SK-N-SH treated with all-trans-retinoic acid at 6 μM for 48 hours (cell line): ENCODE data around the gene BMP4.
A peak's percentile ranks its signal among the peaks of the same experiment; 100 is the strongest.

Source experiments
- ATAC-seq: fragments of 200-7000 bp; cut with Tn5 transposase; 3 replicates; pipeline ENCODE4 v1.9.1; 2020; ENCODE audit warnings: mild to moderate bottlenecking, moderate library complexity
- ARNTL ChIP-seq: fragments of 450-650 bp; formaldehyde crosslinking; IDR thresholded peaks from 2 replicates; pipeline ENCODE4 v1.5.0; 2020; ENCODE audit warnings: low read depth, mild to moderate bottlenecking, moderate library complexity, borderline replicate concordance
- CSDC2 ChIP-seq: fragments of 250-450 bp; sonication (Bioruptor Pico); IDR thresholded peaks from 2 replicates; pipeline ENCODE4 v1.5.0; 2020; ENCODE audit warnings: mild to moderate bottlenecking, moderate library complexity
- CSRNP3 ChIP-seq: fragments of 250-450 bp; sonication (Bioruptor Pico); IDR thresholded peaks from 2 replicates; pipeline ENCODE4 v1.5.1; 2021; ENCODE audit warnings: mild to moderate bottlenecking, moderate library complexity
- ESRRG ChIP-seq: fragments of 250-450 bp; sonication (Bioruptor Pico); IDR thresholded peaks from 2 replicates; pipeline ENCODE4 v1.6.1; 2021; ENCODE audit warnings: mild to moderate bottlenecking
- GLIS3 ChIP-seq: fragments of 250-450 bp; sonication (Bioruptor Pico); IDR thresholded peaks from 2 replicates; pipeline ENCODE4 v1.5.0; 2020; ENCODE audit warnings: mild to moderate bottlenecking, moderate library complexity
- ISL1 ChIP-seq: fragments of 250-450 bp; sonication (Bioruptor Pico); IDR thresholded peaks from 2 replicates; pipeline ENCODE4 v2.1.2; 2022; ENCODE audit warnings: mild to moderate bottlenecking, moderate library complexity
- OSR1 ChIP-seq: fragments of 250-450 bp; sonication (Bioruptor Pico); IDR thresholded peaks from 2 replicates; pipeline ENCODE4 v1.8.0; 2022; ENCODE audit warnings: moderate library complexity, mild to moderate bottlenecking, inconsistent platforms
- PATZ1 ChIP-seq: fragments of 250-450 bp; sonication (Bioruptor Pico); IDR thresholded peaks from 2 replicates; pipeline ENCODE4 v1.8.0; 2020; ENCODE audit warnings: mild to moderate bottlenecking, moderate library complexity, borderline replicate concordance
- PPARA ChIP-seq: fragments of 250-450 bp; sonication (Bioruptor Pico); IDR thresholded peaks from 2 replicates; pipeline ENCODE4 v1.5.0; 2020; ENCODE audit warnings: mild to moderate bottlenecking, borderline replicate concordance
- RARB ChIP-seq: fragments of 250-450 bp; sonication (Bioruptor Pico); IDR thresholded peaks from 2 replicates; pipeline ENCODE4 v1.8.0; 2021; ENCODE audit warnings: mild to moderate bottlenecking, moderate library complexity
- SNAI2 ChIP-seq: fragments of 250-450 bp; sonication (Bioruptor Pico); IDR thresholded peaks from 2 replicates; pipeline ENCODE4 v1.5.0; 2020; ENCODE audit warnings: mild to moderate bottlenecking, moderate library complexity
- TCF4 ChIP-seq: fragments of 250-450 bp; sonication (Bioruptor Pico); IDR thresholded peaks from 2 replicates; pipeline ENCODE4 v1.8.0; 2021; ENCODE audit warnings: mild to moderate bottlenecking, moderate library complexity, borderline replicate concordance
- TSHZ2 ChIP-seq: fragments of 250-450 bp; sonication (Bioruptor Pico); IDR thresholded peaks from 2 replicates; pipeline ENCODE4 v1.5.0; 2020; ENCODE audit warnings: mild to moderate bottlenecking, moderate library complexity
- ZC3H10 ChIP-seq: fragments of 250-450 bp; sonication (Bioruptor Pico); IDR thresholded peaks from 2 replicates; pipeline ENCODE4 v1.5.1; 2021; ENCODE audit warnings: mild to moderate bottlenecking, moderate library complexity
- ZFP3 ChIP-seq: fragments of 250-450 bp; sonication (Bioruptor Pico); IDR thresholded peaks from 2 replicates; pipeline ENCODE4 v1.5.0; 2020; ENCODE audit warnings: mild to moderate bottlenecking, moderate library complexity
- ZFP30 ChIP-seq: fragments of 450-650 bp; formaldehyde crosslinking; IDR thresholded peaks from 2 replicates; pipeline ENCODE4 v1.5.0; 2022; ENCODE audit warnings: mild to moderate bottlenecking, moderate library complexity
- ZNF565 ChIP-seq: fragments of 450-650 bp; formaldehyde crosslinking; conservative IDR thresholded peaks from 2 replicates; pipeline ENCODE4 v1.5.0; 2020; ENCODE audit warnings: low read depth, mild to moderate bottlenecking, moderate library complexity
- ZNF70 ChIP-seq: fragments of 450-650 bp; formaldehyde crosslinking; IDR thresholded peaks from 2 replicates; pipeline ENCODE4 v1.5.0; 2020; ENCODE audit warnings: mild to moderate bottlenecking, moderate library complexity
- ZNF8 ChIP-seq: fragments of 450-650 bp; formaldehyde crosslinking; IDR thresholded peaks from 2 replicates; pipeline ENCODE4 v1.5.0; 2020; ENCODE audit warnings: mild to moderate bottlenecking, moderate library complexity
- TF ChIP-seq, protein P1 (sequence below): fragments of 250-450 bp; sonication (Bioruptor Pico); IDR thresholded peaks from 2 replicates; pipeline ENCODE4 v1.8.0; 2021; ENCODE audit warnings: low read depth, mild to moderate bottlenecking, moderate library complexity, borderline replicate concordance

BMP4 gene

GRCh38 chr14:53953002-53953827 lies 3.4 kb downstream of the BMP4 start:
- TF ChIP-seq OSR1: no peak
- no peak for TF ChIP-seq ZFP30
- TF ChIP-seq CSRNP3 (CRISPR knock-in tag): no peak
- no peak for TF ChIP-seq SNAI2
- no peak for TF ChIP-seq ZFP3 (CRISPR knock-in tag)
- no peak for TF ChIP-seq ISL1 (CRISPR knock-in tag)
- no peak for TF ChIP-seq ZNF70
- TF ChIP-seq CSDC2 (CRISPR knock-in tag): no peak
- ATAC-seq: peak; percentile 82

- TF ChIP-seq ESRRG (CRISPR knock-in tag) (no peak), PPARA (CRISPR knock-in tag) (no peak)
- no peak for ATAC-seq
Observed at GRCh38 chr14:53952533-53952932, 4.1 kb downstream of the BMP4 start.

GRCh38 chr14:53951627-53952303 lies 4.9 kb downstream of the BMP4 start:
- TF ChIP-seq ZNF565 (CRISPR knock-in tag) (no peak), RARB (no peak), TCF4 (CRISPR knock-in tag) (no peak), OSR1 (no peak), CSRNP3 (CRISPR knock-in tag) (no peak), PPARA (CRISPR knock-in tag) (no peak), ARNTL (no peak), GLIS3 (CRISPR knock-in tag) (no peak), ZC3H10 (CRISPR knock-in tag) (no peak), ZNF8 (CRISPR knock-in tag) (no peak), PATZ1 (CRISPR knock-in tag) (no peak), ZNF70 (no peak), TSHZ2 (CRISPR knock-in tag) (no peak)
- TF ChIP-seq, protein P1, sequence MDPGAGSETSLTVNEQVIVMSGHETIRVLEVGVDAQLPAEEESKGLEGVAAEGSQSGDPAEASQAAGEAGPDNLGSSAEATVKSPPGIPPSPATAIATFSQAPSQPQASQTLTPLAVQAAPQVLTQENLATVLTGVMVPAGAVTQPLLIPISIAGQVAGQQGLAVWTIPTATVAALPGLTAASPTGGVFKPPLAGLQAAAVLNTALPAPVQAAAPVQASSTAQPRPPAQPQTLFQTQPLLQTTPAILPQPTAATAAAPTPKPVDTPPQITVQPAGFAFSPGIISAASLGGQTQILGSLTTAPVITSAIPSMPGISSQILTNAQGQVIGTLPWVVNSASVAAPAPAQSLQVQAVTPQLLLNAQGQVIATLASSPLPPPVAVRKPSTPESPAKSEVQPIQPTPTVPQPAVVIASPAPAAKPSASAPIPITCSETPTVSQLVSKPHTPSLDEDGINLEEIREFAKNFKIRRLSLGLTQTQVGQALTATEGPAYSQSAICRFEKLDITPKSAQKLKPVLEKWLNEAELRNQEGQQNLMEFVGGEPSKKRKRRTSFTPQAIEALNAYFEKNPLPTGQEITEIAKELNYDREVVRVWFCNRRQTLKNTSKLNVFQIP (CRISPR knock-in tag): no peak

More at GRCh38 chr14:53951627-53952303, 4.9 kb downstream of the BMP4 start:
- no peak for ATAC-seq
